Body of pancreas (tissue), 4 donors: ENCODE measurements around the gene TPM2.

Experiments
- CTCF ChIP-seq, 7 experiments: fragments of 450-650 bp in 4 of 7; fragments of 200-600 bp in 3 of 7; sonication (generic) in 3 of 7; IDR thresholded peaks; one replicate each; pipeline ENCODE4 v1.5.1; 2016 to 2019; ENCODE audit warnings: antibody characterized with exemption in 7 of 7
- POLR2A ChIP-seq, 3 donors: fragments of 450-650 bp; IDR thresholded peaks; one replicate each; pipeline ENCODE4 v1.6.1; 2016; ENCODE audit warnings: antibody characterized with exemption in 3 of 3, mild to moderate bottlenecking in 2 of 3

GRCh38 chr9:35726931-35727330 lies 37.2 kb upstream of the TPM2 start:
- no peak for TF ChIP-seq CTCF (IDR thresholded peaks at IDR 0.05)
- no peak for TF ChIP-seq POLR2A (IDR thresholded peaks at IDR 0.05)
